MCF 10A (cell line): Measurements from ENCODE around the gene DPP9. TPM values are rescaled to one million over a fixed set of nuclear protein-coding genes. Genes with fewer than 3 reads are reported as not detected.

Experiments used
- BruUV-seq: library from RNA; stranded (reverse); fragments of 400-500 nt; replicated peaks from 2 replicates; lab custom pipeline; 2021; lab: Mats Ljungman, UMichigan
- CTCF ChIA-PET: fragments of 300-600 bp; sonication (Branson Sonifier 250); formaldehyde crosslinking; extraction: SDS; loops from one replicate; lab custom pipeline; 2021; ENCODE audit warnings: antibody characterized with exemption, inconsistent platforms; lab: Yijun Ruan, JAX
- POLR2A ChIA-PET: fragments of 300-600, 350-650 bp; sonication (Branson Sonifier 250); formaldehyde crosslinking; extraction: SDS; loops from one replicate; lab custom pipeline; 2020; ENCODE audit warnings: antibody characterized with exemption, inconsistent platforms; lab: Yijun Ruan, JAX
- DNase-seq: peaks from one replicate; pipeline ENCODE4 v3.0.0-alpha.2; 2018; ENCODE audit not compliant: unreplicated experiment
- H3K27ac Mint-ChIP-seq: one replicate; pipeline ENCODE4 v1.8.0; 2022; ENCODE audit warnings: mild to moderate bottlenecking, low read depth, mixed read lengths; ENCODE audit not compliant: unreplicated experiment
- H3K27me3 Mint-ChIP-seq: one replicate; pipeline ENCODE4 v1.8.0; 2022; ENCODE audit warnings: mixed read lengths; ENCODE audit not compliant: insufficient read depth, unreplicated experiment
- H3K36me3 Mint-ChIP-seq: one replicate; pipeline ENCODE4 v1.8.0; 2022; ENCODE audit warnings: mild to moderate bottlenecking, moderate library complexity, mixed read lengths; ENCODE audit not compliant: insufficient read depth, unreplicated experiment
- H3K4me1 Mint-ChIP-seq: one replicate; pipeline ENCODE4 v1.8.0; 2022; ENCODE audit warnings: mixed read lengths; ENCODE audit not compliant: insufficient read depth, unreplicated experiment
- H3K4me3 Mint-ChIP-seq: one replicate; pipeline ENCODE4 v1.8.0; 2022; ENCODE audit warnings: mild to moderate bottlenecking, moderate library complexity, mixed read lengths; ENCODE audit not compliant: unreplicated experiment
- H3K9me3 Mint-ChIP-seq: one replicate; pipeline ENCODE4 v1.8.0; 2022; ENCODE audit warnings: mixed read lengths; ENCODE audit not compliant: unreplicated experiment
- CTCF ChIP-seq: fragments of 200-600 bp; IDR thresholded peaks from one replicate; pipeline ENCODE4 v1.8.0; 2022; ENCODE audit warnings: antibody characterized with exemption, mild to moderate bottlenecking; ENCODE audit not compliant: unreplicated experiment
- intact Hi-C: fragments of 100-400 bp; cut with micrococcal nuclease; formaldehyde crosslinking; loops from 2 replicates; pipeline ENCODE4 v1.14.1; 2022
- total RNA-seq: library from RNA; stranded (reverse); gene quantifications from 2 replicates; pipeline ENCODE4 v1.2.3, GENCODE V29; 2022

DPP9 gene
- total RNA-seq, 1 experiment from 2014 or later = 90.6 TPM

DNA sequence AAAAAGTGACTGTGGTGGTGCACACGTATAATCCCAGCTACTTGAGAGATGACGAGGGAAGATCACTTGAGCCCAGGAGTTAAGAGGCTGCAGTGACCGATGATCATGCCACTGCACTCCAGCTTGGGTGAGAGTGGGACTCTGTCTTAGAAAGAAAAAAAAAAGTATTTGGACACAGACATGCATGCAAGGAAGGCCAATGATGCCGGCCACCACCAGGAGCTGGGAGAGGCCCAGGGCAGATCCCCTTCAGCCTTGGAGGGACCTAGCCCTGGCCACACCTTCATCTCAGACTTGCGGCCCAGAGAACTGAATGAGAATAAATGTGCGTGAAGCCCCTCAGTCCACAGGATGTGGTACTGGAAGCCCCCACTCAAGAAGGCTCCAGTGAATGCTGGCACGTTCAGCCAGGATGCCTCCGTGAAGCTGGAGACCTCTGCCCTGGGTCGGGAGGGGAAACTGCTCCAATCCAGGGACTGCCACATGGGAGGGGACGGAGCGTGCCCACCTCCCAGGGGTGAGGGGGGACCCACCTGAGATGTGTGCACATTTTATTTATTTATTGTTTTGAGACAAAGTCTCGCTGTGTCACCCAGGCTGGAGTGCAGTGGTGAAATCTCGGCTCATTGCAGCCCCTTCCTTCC, 69.7 kb downstream of the DPP9 start:
- CTCF ChIA-PET = interaction anchor here (0.7 kb wide), 2 partner anchors 137 to 143 kb away, joined by 3 read pairs; partner anchors contain the start of gene FEM1A
- H3K4me3 Mint-ChIP-seq = no peak overlapping the region
- H3K4me1 Mint-ChIP-seq = no peaks in the 10 kb centered on the region
- POLR2A ChIA-PET = interaction anchor here (0.7 to 1.1 kb wide), 2 partner anchors 13 to 99 kb away, joined by 3 read pairs; no protein-coding TSS in a partner anchor
- no peak for DNase-seq
- no peaks in the 10 kb centered on the region for H3K27me3 Mint-ChIP-seq
- intact Hi-C loops = loop anchor here (5.0 kb wide), 1 partner anchor 68 kb away; the partner anchor contains the start of gene DPP9
- TSS peak; percentile 12 for BruUV-seq
- H3K9me3 Mint-ChIP-seq = no peaks in the 10 kb centered on the region
- H3K36me3 Mint-ChIP-seq = peaks cover 31% of the 10 kb centered on the region
- H3K27ac Mint-ChIP-seq = no peak overlapping the region
- TF ChIP-seq CTCF = no peak

GRCh38 chr19:4652075-4652474, 71.6 kb downstream of the DPP9 start:
- BruUV-seq = no TSS peak
- no peak for DNase-seq
- TF ChIP-seq CTCF = no peak
- Mint-ChIP-seq H3K4me1 (no peaks in the 10 kb centered on the region), H3K27ac (no peak overlapping the region), H3K9me3 (no peaks in the 10 kb centered on the region), H3K4me3 (no peak overlapping the region), H3K36me3 (peaks cover 13% of the 10 kb centered on the region), H3K27me3 (no peaks in the 10 kb centered on the region)
- ChIA-PET CTCF (interaction anchor here (0.8 to 0.9 kb wide), 2 partner anchors 85 to 1764 kb away, joined by 3 to 4 read pairs; no protein-coding TSS in a partner anchor), POLR2A (no interaction called here)
- intact Hi-C loops = loop anchor here (5.0 kb wide), 1 partner anchor 70 kb away; the partner anchor contains the start of gene DPP9

DNA sequence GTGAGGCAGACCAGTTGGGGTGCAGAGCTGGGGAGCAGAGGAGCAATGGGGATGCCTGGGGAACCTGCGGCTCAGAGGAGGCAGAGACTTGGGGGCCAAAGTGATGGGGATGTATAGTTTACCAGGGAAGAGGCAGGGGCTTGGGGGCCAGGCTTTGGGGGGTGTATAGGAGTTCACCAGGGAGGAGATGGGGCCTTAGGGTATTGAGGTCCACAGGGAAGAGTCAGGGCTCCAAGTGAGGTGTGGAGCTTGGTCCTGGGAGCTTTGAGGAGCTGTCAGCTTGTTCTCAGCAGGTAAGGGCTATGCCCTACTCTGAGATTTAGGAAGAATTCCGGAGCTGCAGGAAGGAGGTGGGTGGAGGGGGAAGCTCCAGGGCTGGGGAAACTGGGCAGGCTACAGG, 73.5 kb downstream of the DPP9 start:
- peaks cover 5% of the 10 kb centered on the region for H3K36me3 Mint-ChIP-seq
- DNase-seq = no peak

More for the DNA sequence above, 73.5 kb downstream of the DPP9 start:
- ChIA-PET CTCF (interaction anchor here (0.6 to 1.0 kb wide), 2 partner anchors 16 to 27 kb away, joined by 3 read pairs; no protein-coding TSS in a partner anchor), POLR2A (no interaction called here)
- Mint-ChIP-seq H3K27me3 (no peaks in the 10 kb centered on the region), H3K4me3 (no peak overlapping the region), H3K27ac (no peak overlapping the region), H3K9me3 (no peaks in the 10 kb centered on the region), H3K4me1 (no peaks in the 10 kb centered on the region)
- TF ChIP-seq CTCF = no peak
- intact Hi-C loops = loop anchor here (5.0 kb wide), 1 partner anchor 72 kb away; the partner anchor contains the start of gene DPP9
- BruUV-seq = no TSS peak
